ENCODE results near the gene TMEM131L.

GRCh38 chr4:153531976-153532626 lies 65.9 kb downstream of the TMEM131L start:
- no peak for TF ChIP-seq GATA2 (IDR thresholded peaks at IDR 0.05; ENCODE audit: low read depth, low read length)
- TF ChIP-seq GATA3 (IDR thresholded peaks at IDR 0.05; ENCODE audit: low read depth, low read length): no peak
